Mesodermal cell (in vitro differentiated cells): ENCODE measurements around the gene ELAVL2.
"Not testable (repeated sequence)": the region's sequence is repeated elsewhere in the genome, so short reads cannot be mapped to it uniquely, and the experiment has no call there.

ENCODE experiments used
- H3K27ac ChIP-seq: 2 replicates; pipeline ENCODE4 v1.7.0; 2013; ENCODE audit warnings: mild to moderate bottlenecking, low read depth, low read length, moderate library complexity; ENCODE audit not compliant: severe bottlenecking
- H3K36me3 ChIP-seq: 2 replicates; pipeline ENCODE4 v1.7.1; 2013; ENCODE audit warnings: mild to moderate bottlenecking, low read length, moderate library complexity; ENCODE audit not compliant: control insufficient read depth, insufficient read depth
- H3K4me1 ChIP-seq: one replicate; pipeline ENCODE4 v1.7.1; 2013; ENCODE audit warnings: mild to moderate bottlenecking, low read length; ENCODE audit not compliant: insufficient read depth, control insufficient read depth, poor library complexity, severe bottlenecking
- H3K4me3 ChIP-seq: 2 replicates; pipeline ENCODE4 v1.7.0; 2013; ENCODE audit warnings: low read length, control low read depth, mild to moderate bottlenecking; ENCODE audit not compliant: insufficient read depth, poor library complexity, severe bottlenecking; ENCODE audit errors: extremely low read depth
- H3K9me3 ChIP-seq: 2 replicates; pipeline ENCODE4 v1.7.1; 2013; ENCODE audit warnings: mild to moderate bottlenecking, low read length, moderate library complexity; ENCODE audit not compliant: control insufficient read depth
- WGBS, 2 experiments: methylation state at CpG; one replicate each; pipeline ENCODE4 v1.1.5; 2013; ENCODE audit warnings: missing lambda C conversion rate in 2 of 2; ENCODE audit not compliant: insufficient coverage in 2 of 2; 5-methylcytosine and 5-hydroxymethylcytosine counted together

Gene ELAVL2

DNA sequence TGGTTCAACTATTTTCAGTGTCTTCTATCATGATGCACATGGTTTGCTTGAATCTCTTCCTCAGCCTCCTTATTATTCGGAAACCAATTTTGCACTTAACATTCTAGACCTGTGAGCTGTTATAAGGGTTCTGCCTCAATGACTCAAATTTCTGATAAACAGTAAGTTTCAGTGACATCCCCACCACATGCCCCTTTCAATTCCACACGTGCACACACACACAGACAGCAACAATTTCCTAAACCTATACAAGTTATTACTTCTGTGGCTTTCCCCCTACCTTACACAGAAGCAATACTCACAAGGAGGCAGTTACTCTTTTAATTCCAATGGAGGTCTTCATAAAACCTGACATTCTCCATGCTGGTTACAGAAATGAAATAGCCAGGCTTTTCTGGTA lies 102.4 kb downstream of the ELAVL2 start:
- Histone ChIP-seq H3K9me3 (no peaks in the 10 kb centered on the region), H3K4me1 (no peaks in the 10 kb centered on the region), H3K36me3 (no peaks in the 10 kb centered on the region), H3K27ac (no peak overlapping the region), H3K4me3 (no peak overlapping the region)
- 93 to 96% methylated on average over 2 of the region's 2 CpGs for WGBS, 2 experiments

DNA sequence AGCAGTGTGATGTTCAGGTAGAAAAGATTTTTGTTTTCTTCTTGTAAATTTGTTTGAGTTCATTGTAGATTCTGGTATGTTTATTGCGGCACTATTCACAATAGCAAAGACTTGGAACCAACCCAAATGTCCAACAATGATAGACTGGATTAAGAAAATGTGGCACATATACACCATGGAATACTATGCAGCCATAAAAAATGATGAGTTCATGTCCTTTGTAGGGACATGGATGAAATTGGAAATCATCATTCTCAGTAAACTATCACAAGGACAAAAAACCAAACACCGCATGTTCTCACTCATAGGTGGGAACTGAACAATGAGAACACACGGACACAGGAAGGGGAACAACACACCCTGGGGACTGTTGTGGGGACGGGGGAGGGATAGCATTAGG lies 103.0 kb downstream of the ELAVL2 start:
- not testable (repeated sequence) for H3K4me1 ChIP-seq, H3K27ac ChIP-seq, H3K36me3 ChIP-seq, H3K9me3 ChIP-seq, H3K4me3 ChIP-seq
- WGBS, 2 experiments: 92 to 93% methylated on average over 2 of the region's 4 CpGs

DNA sequence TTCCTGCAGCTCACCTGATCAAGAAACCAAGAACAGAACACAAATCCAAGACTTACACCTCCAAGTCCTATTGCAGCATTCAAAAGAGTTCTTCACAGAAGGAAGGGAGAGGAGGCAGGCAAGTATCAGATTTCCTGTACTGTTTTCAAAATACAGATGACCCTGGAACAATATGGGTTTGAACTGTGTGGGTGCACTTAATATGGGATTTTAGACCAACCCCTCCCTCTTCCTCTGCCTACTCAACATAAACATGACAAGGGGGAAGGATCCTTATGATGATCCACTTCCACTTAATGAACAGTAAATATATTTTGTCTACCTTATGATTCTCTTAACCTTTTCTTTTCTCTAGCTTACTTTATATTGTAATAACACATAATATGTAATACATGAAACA lies 104.6 kb downstream of the ELAVL2 start:
- Histone ChIP-seq H3K27ac (no peak overlapping the region), H3K36me3 (no peaks in the 10 kb centered on the region), H3K4me3 (no peak overlapping the region), H3K9me3 (no peaks in the 10 kb centered on the region), H3K4me1 (no peaks in the 10 kb centered on the region)

GRCh38 chr9:23717505-23717904 lies 108.5 kb downstream of the ELAVL2 start:
- WGBS, 2 experiments: 78 to 89% methylated on average over 1 of the region's 2 CpGs
- H3K9me3 ChIP-seq: no peaks in the 10 kb centered on the region
- no peak overlapping the region for H3K4me3 ChIP-seq
- no peaks in the 10 kb centered on the region for H3K4me1 ChIP-seq
- H3K36me3 ChIP-seq: no peaks in the 10 kb centered on the region
- H3K27ac ChIP-seq: no peak overlapping the region

DNA sequence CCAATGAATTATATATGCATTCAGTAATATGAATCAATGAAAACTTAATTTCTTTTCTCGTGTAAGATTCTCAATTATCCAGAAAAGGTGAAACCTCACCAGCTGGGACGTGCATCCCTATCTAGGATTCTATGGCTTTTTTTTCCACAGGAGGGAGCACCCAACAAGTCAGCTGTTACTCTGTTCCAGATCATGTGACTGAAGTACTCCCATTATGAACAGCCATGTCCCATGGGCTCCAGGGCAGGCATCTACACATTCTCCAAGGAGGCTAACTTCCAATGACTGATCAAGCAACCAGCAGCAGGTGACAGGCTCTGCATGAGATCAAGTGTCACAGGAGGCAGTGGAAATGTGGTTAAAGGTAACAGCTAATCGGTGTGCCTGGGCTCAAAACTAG lies 118.8 kb downstream of the ELAVL2 start:
- Histone ChIP-seq H3K9me3 (no peaks in the 10 kb centered on the region), H3K36me3 (no peaks in the 10 kb centered on the region), H3K4me1 (no peaks in the 10 kb centered on the region), H3K27ac (no peak overlapping the region), H3K4me3 (no peak overlapping the region)
- WGBS, 2 experiments: 97 to 100% methylated on average over 1 to 2 of the region's 3 CpGs

- 80% methylated on average over 1 of the region's 3 CpGs; no CpG with 5 or more reads in 1 of the 2 experiments for WGBS, 2 experiments
Measured at GRCh38 chr9:23702311-23702922, 123.6 kb downstream of the ELAVL2 start.

GRCh38 chr9:23701291-23701690 lies 124.7 kb downstream of the ELAVL2 start:
- Histone ChIP-seq H3K27ac (no peak overlapping the region), H3K4me3 (no peak overlapping the region), H3K36me3 (no peaks in the 10 kb centered on the region), H3K9me3 (no peaks in the 10 kb centered on the region), H3K4me1 (no peaks in the 10 kb centered on the region)
- 100% methylated on average over 2 of the region's 6 CpGs for WGBS, 2 experiments

More at GRCh38 chr9:23702311-23702922, 123.6 kb downstream of the ELAVL2 start:
- H3K9me3 ChIP-seq: no peaks in the 10 kb centered on the region
- no peaks in the 10 kb centered on the region for H3K36me3 ChIP-seq
- H3K4me3 ChIP-seq: no peak overlapping the region
- no peaks in the 10 kb centered on the region for H3K4me1 ChIP-seq
- no peak overlapping the region for H3K27ac ChIP-seq

DNA sequence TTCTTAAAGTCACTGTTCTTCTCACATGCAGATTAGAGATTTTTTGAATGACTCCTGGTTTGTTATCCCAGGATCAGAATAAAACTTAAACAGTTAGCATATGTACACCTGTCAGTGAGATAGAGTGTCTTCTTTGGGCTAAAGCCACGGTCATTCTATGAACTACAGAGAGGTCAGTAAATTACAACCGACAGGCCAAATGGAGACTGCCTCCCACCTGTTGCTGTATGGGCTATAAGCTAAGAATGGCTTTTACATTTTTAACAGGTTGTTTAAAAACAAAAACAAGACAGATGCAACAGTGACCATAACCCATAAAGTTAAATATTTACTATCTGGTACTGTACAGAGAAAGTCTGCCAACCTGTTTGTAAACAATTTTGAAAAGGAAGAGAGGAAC lies 125.7 kb downstream of the ELAVL2 start:
- H3K4me3 ChIP-seq: no peak overlapping the region
- 100% methylated on average over 2 of the region's 2 CpGs; no CpG with 5 or more reads in 1 of the 2 experiments for WGBS, 2 experiments
- H3K36me3 ChIP-seq: no peaks in the 10 kb centered on the region
- no peaks in the 10 kb centered on the region for H3K4me1 ChIP-seq
- H3K27ac ChIP-seq: no peak overlapping the region
- no peaks in the 10 kb centered on the region for H3K9me3 ChIP-seq

GRCh38 chr9:23698161-23698560 lies 127.9 kb downstream of the ELAVL2 start:
- Histone ChIP-seq H3K36me3 (no peaks in the 10 kb centered on the region), H3K9me3 (no peaks in the 10 kb centered on the region), H3K27ac (no peak overlapping the region), H3K4me3 (no peak overlapping the region), H3K4me1 (no peaks in the 10 kb centered on the region)
- WGBS, 2 experiments: 83 to 100% methylated on average over 1 of the region's 1 CpG

DNA sequence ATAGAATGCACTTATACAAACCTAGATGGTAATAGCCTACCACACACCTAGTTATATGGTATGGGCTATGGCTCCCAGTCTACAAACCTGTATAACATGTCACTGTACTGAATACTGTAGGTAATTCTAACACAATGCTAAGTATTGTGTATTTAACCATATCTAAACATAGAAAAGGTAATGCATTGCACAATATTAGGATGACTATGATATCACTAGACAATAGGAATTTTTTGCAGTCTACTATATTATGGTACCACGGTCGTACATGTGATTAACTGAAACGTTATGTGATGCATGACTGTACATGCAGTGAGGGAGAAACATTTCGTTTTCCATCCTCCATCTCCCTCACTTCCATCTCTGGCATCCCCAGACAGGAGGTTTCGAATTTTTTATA lies 130.5 kb downstream of the ELAVL2 start:
- H3K4me3 ChIP-seq: no peak overlapping the region
- no peak overlapping the region for H3K27ac ChIP-seq
- H3K9me3 ChIP-seq: no peaks in the 10 kb centered on the region
- 82 to 100% methylated on average over 2 to 4 of the region's 5 CpGs for WGBS, 2 experiments
- H3K4me1 ChIP-seq: no peaks in the 10 kb centered on the region
- no peaks in the 10 kb centered on the region for H3K36me3 ChIP-seq

DNA sequence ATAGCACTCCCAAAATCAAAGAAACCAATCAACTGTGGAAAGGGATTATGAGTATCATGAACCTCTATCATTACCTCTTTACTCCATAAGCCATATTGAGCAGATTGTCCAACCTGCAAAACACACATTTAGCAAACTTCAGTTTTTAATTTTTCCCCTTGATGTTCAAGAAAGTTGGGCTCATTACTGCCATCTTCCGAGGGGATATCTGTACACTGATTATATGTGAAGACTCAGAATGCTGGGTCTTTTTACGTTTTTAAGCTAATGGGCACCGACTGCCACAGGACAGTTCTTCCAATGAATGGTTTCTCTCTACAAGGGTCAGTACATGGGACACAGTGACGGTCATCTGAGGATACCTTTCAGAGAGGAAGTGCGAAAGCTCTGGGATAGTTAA lies 132.7 kb downstream of the ELAVL2 start:
- Histone ChIP-seq H3K4me3 (no peak overlapping the region), H3K27ac (no peak overlapping the region), H3K36me3 (no peaks in the 10 kb centered on the region), H3K4me1 (no peaks in the 10 kb centered on the region), H3K9me3 (no peaks in the 10 kb centered on the region)
- WGBS, 2 experiments: 86 to 87% methylated on average over 3 of the region's 5 CpGs
